ES-I3 (cell line): Measurements from ENCODE around the gene ARHGEF4.
"Not testable (repeated sequence)": the region's sequence is repeated elsewhere in the genome, so short reads cannot be mapped to it uniquely, and the experiment has no call there.

ENCODE experiments used
- H3K36me3 ChIP-seq: 2 replicates; pipeline ENCODE4 v1.6.1; 2013; ENCODE audit warnings: mild to moderate bottlenecking, low read length, control low read depth, moderate library complexity; ENCODE audit not compliant: insufficient read depth
- H3K4me1 ChIP-seq: 2 replicates; pipeline ENCODE4 v1.6.1; 2013; ENCODE audit warnings: mild to moderate bottlenecking, control low read depth, low read length; ENCODE audit not compliant: insufficient read depth
- H3K9ac ChIP-seq: 2 replicates; pipeline ENCODE4 v1.6.1; 2013; ENCODE audit warnings: low read depth, mild to moderate bottlenecking, low read length, moderate library complexity
- H3K9me3 ChIP-seq: 2 replicates; pipeline ENCODE4 v1.6.1; 2013; ENCODE audit warnings: mild to moderate bottlenecking, low read length, moderate library complexity; ENCODE audit not compliant: control insufficient read depth, insufficient read depth

Gene ARHGEF4

DNA sequence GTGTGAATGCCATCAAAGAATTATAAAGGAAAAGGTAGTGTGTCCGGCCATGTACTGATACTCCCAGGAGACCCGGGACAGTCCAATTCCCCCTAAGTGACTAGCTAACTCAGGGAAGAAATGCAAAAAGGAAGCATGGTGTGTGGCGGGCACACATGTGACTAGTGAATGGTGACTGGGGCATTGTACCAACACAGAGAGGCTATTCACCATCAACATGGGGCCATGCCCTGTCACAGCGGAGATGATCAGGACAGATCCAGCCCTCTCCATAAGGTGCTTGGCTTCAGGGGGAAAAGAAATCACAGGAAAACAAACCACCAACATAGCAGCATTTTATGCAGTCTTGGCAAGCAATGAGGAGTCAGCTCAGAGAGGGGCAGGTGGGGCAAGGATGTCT lies 222.2 kb downstream of the ARHGEF4 start:
- no peak overlapping the region for H3K9ac ChIP-seq
- peaks cover 22% of the 10 kb centered on the region for H3K36me3 ChIP-seq
- no peaks in the 10 kb centered on the region for H3K4me1 ChIP-seq
- H3K9me3 ChIP-seq, result no peaks in the 10 kb centered on the region

DNA sequence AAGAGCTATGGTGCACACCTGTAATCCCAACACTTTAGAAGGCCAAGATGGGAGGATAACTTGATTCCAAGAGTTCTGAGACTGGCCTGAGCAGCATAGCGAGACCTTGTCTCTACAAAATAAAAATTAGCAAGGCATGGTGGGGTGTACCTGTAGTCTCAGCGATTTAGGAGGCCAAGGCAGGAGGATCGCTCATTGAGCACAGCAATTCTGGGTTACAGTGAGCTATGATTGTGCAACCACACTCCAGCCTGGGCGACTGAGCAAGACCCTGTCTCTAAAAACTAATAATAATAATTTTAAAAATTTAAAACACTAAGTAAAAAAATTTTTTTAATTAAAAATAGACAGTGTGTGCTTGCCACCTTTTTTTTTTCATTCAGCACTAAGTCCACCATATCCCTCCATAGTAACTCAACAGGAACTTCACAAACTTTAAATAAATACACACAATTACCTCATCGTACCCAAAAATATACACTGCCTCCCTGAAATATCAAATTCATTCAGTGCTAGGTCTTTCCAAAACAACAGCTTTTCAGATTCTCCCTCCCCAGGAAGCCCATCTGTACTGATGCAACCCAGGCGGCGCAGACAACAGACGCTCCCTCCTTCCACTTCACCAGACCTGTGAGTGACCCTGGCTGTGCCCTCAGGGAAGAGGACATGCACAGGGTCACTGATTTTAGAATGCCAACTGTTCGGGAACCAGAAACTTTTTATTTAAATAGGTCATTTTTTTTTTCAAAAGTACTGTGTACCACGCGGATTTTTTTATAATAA lies 227.0 kb downstream of the ARHGEF4 start:
- Histone ChIP-seq H3K9me3 (no peaks in the 10 kb centered on the region), H3K4me1 (no peaks in the 10 kb centered on the region), H3K36me3 (peaks cover 3% of the 10 kb centered on the region; the same call in 1 of the 2 replicates), H3K9ac (no peak overlapping the region)

DNA sequence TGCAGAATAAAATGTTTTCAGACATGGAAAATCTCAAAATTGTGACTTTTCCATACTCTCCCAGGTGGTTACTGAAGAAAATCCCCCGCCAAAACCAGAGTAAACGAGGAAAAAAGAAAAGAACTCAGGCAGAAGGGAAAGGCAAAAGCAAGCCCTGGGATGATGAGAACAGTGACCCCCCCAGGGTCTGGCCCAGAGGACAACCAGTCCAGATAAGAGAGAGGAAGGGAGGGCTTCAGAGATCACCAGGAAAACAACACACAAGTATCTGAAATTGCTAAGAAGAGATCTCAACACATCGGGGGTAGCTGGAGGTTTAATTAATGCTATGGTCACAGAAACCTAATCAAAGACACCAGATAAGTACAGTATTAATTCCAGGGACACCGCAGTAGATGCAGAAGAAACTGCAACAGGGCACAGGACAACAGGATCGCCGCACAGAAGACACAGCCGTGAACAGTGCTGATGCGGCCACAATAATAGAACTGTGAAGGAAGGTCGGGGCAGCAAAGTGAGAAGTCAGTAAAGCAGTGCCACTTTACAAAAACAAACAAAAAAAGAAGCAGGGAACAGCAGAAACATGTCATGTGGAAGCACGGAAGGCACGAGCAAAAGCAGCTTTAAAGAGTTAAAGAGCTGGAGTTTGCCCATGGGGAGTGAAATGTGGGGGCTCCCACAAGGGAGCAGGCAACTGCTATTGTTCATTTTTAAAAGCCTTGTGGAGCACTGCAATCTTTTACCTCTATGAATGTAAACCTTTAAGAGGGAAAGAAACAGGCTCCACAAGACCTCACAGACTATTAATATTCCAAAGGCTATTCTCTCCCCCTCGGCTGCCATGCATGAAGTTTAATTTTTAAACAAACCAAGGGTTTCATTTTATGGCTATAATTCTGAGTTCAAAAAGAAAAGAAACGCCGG lies 228.1 kb downstream of the ARHGEF4 start:
- Histone ChIP-seq H3K9me3 (no peaks in the 10 kb centered on the region), H3K36me3 (peaks cover 7% of the 10 kb centered on the region), H3K4me1 (no peaks in the 10 kb centered on the region), H3K9ac (no peak overlapping the region)

DNA sequence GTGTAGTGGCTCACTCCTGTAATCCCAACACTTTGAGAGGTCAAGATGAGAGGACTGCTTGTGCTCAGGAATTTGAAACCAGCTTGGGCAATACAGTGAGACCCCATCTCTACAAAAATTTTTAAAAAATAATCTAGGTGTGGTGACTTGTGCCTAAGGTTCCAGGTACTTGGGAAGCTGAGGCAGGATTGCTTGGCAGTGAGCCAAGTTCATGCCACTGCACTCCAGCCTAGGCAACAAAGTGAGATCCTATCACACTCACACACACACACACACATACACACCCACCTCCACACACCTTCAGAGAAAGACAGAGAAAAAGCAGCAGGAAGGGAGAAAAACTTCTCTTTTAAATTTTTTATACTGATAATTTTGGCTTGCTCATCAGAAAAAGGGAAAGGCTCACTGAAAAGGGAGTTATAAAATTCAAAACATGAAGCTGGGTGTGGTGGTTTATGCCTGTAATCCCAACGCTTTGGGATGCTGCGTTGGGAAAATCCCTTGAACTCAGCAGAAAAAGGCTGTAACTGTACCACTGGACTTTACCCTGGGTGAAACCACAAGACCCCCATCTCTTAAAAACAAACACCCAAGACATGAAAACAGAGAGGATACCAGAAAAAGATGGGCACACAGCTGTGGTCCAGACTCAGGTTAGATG lies 230.9 kb downstream of the ARHGEF4 start:
- Histone ChIP-seq H3K9me3 (no peaks in the 10 kb centered on the region), H3K36me3 (peaks cover 21% of the 10 kb centered on the region), H3K4me1 (no peaks in the 10 kb centered on the region), H3K9ac (no peak overlapping the region)

DNA sequence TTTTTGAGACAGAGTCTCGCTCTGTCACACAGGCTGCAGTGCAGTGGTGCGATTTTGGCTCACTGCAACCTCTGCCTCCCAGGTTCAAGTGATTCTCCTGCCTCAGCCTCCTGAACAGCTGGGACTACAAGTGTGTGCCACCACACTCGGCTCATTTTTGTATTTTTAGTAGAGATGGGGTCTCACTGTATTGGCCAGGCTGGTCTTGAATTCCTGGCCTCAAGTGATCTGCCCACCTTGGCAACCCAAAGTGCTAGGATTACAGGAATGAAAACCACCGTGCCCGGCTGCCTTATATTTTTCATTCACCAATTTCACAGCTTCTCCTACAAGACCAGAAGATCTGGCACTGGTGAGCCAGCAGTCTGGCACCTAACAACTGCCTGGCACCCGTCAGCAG lies 231.5 kb downstream of the ARHGEF4 start:
- H3K4me1 ChIP-seq, H3K9ac ChIP-seq, H3K9me3 ChIP-seq: not testable (repeated sequence)
- peaks cover 21% of the 10 kb centered on the region for H3K36me3 ChIP-seq

DNA sequence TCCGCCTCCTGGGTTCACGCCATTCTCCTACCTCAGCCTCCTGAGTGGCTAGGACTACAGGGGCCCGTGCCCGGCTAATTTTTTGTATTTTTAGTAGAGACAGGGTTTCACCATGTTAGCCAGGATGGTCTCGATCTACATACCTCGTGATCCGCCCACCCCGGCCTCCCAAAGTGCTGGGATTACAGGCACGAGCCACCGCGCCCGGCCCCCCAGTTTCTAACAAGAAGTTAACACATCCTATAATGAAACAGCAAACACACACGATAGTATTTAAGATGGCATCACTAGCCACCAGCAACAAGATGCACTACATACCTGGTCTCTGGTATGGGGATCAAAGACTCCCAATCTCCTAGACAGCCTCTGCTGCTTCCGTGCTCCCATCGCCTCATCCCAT lies 238.9 kb downstream of the ARHGEF4 start:
- not testable (repeated sequence) for H3K9ac ChIP-seq, H3K4me1 ChIP-seq, H3K9me3 ChIP-seq
- peaks cover 35% of the 10 kb centered on the region for H3K36me3 ChIP-seq

DNA sequence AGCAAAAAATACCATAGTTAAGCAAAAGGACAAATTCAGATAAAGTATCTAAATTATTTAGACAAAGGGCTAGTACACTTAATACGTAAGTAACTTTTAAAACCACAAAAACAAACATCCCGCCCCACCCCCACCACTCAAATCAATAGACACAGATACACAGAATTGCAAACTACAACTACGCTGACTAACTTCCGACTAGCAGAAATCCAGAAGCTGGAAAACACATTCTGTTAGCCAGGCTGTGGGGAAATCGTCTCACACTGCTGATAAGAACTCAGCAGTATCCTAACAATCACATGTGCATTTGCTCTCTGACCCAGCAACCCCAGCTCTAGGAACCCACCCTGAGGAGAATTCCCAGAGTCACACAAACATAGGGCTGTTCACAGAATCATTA lies 240.0 kb downstream of the ARHGEF4 start:
- Histone ChIP-seq H3K4me1 (no peaks in the 10 kb centered on the region), H3K9ac (no peak overlapping the region), H3K9me3 (no peaks in the 10 kb centered on the region), H3K36me3 (peaks cover 31% of the 10 kb centered on the region)

DNA sequence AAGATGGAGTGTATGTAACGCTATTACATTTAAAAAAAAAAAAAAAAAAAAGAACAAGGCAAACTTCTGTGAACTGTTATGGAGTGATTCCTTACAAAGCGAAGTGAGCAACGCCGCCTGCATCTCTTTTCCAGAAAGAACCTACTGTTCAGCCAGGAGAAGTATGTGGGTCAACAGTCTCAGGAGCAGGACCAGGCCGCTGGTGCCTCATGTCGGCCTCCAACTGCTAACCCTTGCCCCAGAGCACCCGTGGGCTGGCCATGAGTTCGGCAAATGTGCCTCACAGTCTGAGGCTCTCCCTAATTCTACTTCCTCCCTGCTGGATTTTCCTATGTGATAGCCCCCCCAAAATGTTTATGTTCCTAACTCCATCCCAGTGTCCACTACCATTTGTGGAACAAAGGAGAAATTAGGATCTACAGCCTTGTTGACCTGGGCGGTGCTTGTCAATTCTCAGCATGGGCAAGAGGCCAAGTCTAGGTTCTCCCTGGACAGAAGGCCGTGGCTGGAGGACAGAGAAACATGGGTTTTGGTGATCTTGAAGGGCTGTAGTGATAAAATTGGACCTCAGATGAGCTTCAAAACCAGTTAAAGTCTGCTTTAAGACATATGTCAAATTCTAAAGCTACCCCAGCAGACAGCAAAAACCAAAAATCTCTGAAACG lies 240.6 kb downstream of the ARHGEF4 start:
- Histone ChIP-seq H3K36me3 (peaks cover 34% of the 10 kb centered on the region), H3K4me1 (no peaks in the 10 kb centered on the region), H3K9ac (no peak overlapping the region), H3K9me3 (no peaks in the 10 kb centered on the region)

DNA sequence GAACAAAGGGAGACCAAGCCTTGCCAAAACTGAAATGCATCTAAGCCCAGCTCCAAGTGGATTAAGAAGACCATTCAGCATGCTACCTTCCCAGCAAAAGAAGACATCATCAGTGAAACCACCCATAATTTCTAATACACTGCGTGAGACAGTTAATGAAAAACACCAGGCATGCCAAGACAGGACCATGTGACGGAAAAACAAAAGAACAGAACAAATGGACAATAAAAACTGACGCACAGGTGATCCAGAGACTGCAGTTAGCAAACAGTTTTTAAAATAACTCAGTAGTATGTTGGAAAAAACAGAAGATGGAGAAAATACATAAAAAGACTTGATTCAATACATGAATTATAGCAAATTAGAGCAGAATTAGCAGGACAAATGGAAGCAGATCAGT lies 241.3 kb downstream of the ARHGEF4 start:
- H3K9ac ChIP-seq, result no peak overlapping the region
- peaks cover 35% of the 10 kb centered on the region for H3K36me3 ChIP-seq
- no peaks in the 10 kb centered on the region for H3K4me1 ChIP-seq
- no peaks in the 10 kb centered on the region for H3K9me3 ChIP-seq

DNA sequence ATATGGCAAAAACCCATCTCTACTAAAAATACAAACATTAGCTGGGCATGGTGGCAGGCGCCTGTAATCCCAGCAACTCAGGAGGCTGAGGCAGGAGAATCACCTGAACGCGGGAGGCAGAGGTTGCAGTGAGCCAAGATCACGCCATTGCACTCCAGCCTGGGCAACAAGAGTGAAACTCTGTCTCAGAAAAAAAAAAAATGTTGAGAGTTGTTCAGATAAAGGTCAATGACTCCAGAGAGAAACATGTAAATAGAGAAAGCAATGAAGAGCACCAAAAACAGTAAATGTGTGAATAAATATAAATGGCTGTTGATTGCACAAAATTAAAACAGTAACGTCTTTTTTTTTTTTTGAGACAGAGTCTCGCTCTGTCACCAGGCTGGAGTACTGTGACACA lies 243.2 kb downstream of the ARHGEF4 start:
- not testable (repeated sequence) for H3K9ac ChIP-seq, H3K4me1 ChIP-seq, H3K9me3 ChIP-seq
- H3K36me3 ChIP-seq, result peaks cover 25% of the 10 kb centered on the region

DNA sequence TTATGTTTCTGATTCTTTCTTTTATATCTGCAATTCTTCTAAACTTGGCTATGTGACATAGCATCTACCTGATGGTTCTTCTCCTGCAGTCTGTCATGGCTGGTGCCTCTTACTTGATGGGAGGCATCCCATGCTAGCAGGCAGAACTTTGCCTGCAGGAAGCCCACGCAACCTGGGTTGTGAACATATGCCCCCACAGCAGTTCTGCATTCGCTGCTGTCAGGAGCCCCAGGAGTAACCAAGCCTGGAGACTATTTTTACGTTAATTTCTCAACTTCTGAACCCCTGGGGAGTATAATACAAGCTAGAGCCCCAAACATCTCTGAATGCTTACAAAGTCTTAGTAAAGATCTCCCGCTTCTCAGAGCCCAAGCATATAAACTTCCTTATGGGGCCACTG lies 244.5 kb downstream of the ARHGEF4 start:
- peaks cover 26% of the 10 kb centered on the region for H3K36me3 ChIP-seq

DNA sequence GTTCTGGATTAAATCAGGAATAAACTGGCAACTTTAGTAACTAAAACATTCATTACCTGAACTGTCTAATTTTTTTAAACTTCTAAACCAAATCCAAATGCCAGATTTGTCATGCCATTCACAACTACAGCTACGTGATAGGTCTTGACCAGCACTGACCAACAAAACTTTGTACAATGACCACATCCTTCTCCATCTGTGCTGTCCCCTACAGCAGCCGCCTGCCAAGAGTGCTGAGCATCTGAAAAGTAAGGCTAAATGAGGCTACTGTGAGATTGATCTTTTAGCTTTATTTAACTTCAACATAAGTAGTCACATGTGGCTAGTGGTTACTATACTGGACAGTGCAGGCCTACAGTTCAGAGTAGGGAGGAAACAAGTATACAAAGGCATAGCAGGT lies 248.9 kb downstream of the ARHGEF4 start:
- Histone ChIP-seq H3K36me3 (peaks cover 30% of the 10 kb centered on the region), H3K4me1 (no peaks in the 10 kb centered on the region), H3K9me3 (no peaks in the 10 kb centered on the region), H3K9ac (no peak overlapping the region)

More for the DNA sequence above, 244.5 kb downstream of the ARHGEF4 start:
- no peaks in the 10 kb centered on the region for H3K9me3 ChIP-seq
- H3K9ac ChIP-seq, result no peak overlapping the region
- H3K4me1 ChIP-seq, result no peaks in the 10 kb centered on the region

DNA sequence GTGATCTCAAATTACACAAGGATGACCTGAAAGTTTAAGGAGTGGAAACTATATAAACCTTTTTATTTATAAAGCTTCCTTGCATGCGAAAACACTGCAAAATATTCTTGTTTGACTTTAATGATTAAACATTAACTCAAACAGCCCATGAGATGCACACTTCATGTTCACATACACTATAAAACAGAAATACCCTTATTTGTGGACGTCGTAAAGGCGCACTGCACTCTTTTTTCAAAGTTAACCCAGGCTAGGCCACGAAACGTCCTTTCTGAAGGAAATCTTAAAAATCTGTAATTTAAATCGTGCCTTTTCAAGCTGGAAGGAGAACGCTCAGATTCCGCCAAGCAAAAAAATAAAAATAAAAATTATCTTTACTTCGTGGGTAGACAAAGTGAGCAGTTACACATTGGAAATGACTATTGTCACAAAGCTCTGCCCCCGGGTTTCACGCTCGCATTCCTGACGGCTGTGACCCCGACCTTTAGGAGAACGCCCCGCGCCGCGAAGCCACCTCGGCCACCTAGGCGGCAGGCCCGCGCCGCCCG lies 255.8 kb downstream of the ARHGEF4 start:
- Histone ChIP-seq H3K4me1 (no peaks in the 10 kb centered on the region), H3K9ac (peak overlapping the region; percentile 92), H3K9me3 (no peaks in the 10 kb centered on the region), H3K36me3 (peaks cover 11% of the 10 kb centered on the region; the same call in 1 of the 2 replicates)
